Ascending aorta (tissue), 2 donors: ENCODE results near the gene TNPO1. TPM values are rescaled to one million over a fixed set of nuclear protein-coding genes. Genes with fewer than 3 reads are reported as not detected.

Source experiments
- DNase-seq, 2 donors: peaks; one replicate each; pipeline ENCODE4 v3.0.0-alpha.2; 2019; ENCODE audit warnings: low spot score in 2 of 2
- H3K27ac ChIP-seq, 2 donors: fragments of 200-600 bp; sonication (generic); one replicate each; pipeline ENCODE4 v1.5.1; 2016 to 2017; ENCODE audit warnings: mild to moderate bottlenecking in 1 of 2
- H3K27me3 ChIP-seq: fragments of 200-600 bp; sonication (generic); one replicate; pipeline ENCODE4 v1.5.1; 2017
- H3K36me3 ChIP-seq, 2 donors: fragments of 200-600 bp; sonication (generic); one replicate each; pipeline ENCODE4 v1.5.1; 2016
- H3K4me1 ChIP-seq, 2 donors: fragments of 200-600 bp; sonication (generic); one replicate each; pipeline ENCODE4 v1.5.1; 2016 to 2017; ENCODE audit warnings: mild to moderate bottlenecking in 1 of 2
- H3K4me3 ChIP-seq, 2 donors: fragments of 200-600 bp; sonication (generic); one replicate each; pipeline ENCODE4 v1.5.1; 2016 to 2017; ENCODE audit warnings: mild to moderate bottlenecking in 1 of 2
- H3K9me3 ChIP-seq, 2 donors: fragments of 200-600 bp; sonication (generic); one replicate each; pipeline ENCODE4 v1.5.1; 2016
- CTCF ChIP-seq, 3 experiments: fragments of 200-600 bp in 2 of 3; fragments of 450-650 bp in 1 of 3; sonication (generic) in 2 of 3; IDR thresholded peaks; one replicate each; pipeline ENCODE4 v1.5.1; 2016 to 2019; ENCODE audit warnings: antibody characterized with exemption in 3 of 3, mild to moderate bottlenecking in 1 of 3, moderate library complexity in 1 of 3
- intact Hi-C: fragments of 100-400 bp; cut with DNase I; formaldehyde crosslinking; loops from one replicate; pipeline ENCODE4 v1.15.1; 2023
- total RNA-seq: library from RNA; depleted of rRNA; stranded (reverse); fragments of >200 nt; gene quantifications from one replicate; pipeline ENCODE4 v1.1.0, GENCODE V29; 2016

The TNPO1 gene
- total RNA-seq, 1 donor from 2014 or later = 48.5 TPM

- no peak overlapping the region for H3K4me3 ChIP-seq
- peaks cover 39 to 77% of the 10 kb centered on the region in 2 donors for H3K36me3 ChIP-seq
- no peak for DNase-seq
- intact Hi-C loops = no loop called here
- H3K27me3 ChIP-seq = no peaks in the 10 kb centered on the region
- H3K9me3 ChIP-seq = no peaks in the 10 kb centered on the region
- TF ChIP-seq CTCF (IDR thresholded peaks at IDR 0.05) = no peak
- H3K27ac ChIP-seq = no peak overlapping the region
- H3K4me1 ChIP-seq = no peaks in the 10 kb centered on the region
These were observed 55.0 kb downstream of the TNPO1 start for GRCh38 chr5:72871366-72872024.

GRCh38 chr5:72878854-72879253 lies 62.4 kb downstream of the TNPO1 start:
- Histone ChIP-seq H3K27me3 (no peaks in the 10 kb centered on the region), H3K36me3 (peaks cover 43 to 68% of the 10 kb centered on the region in 2 donors), H3K9me3 (no peaks in the 10 kb centered on the region), H3K4me3 (no peak overlapping the region), H3K27ac (no peak overlapping the region), H3K4me1 (no peaks in the 10 kb centered on the region)
- intact Hi-C loops = no loop called here
- no peak for TF ChIP-seq CTCF (IDR thresholded peaks at IDR 0.05)
- no peak for DNase-seq

GRCh38 chr5:72882989-72883388 lies 66.5 kb downstream of the TNPO1 start:
- no peaks in the 10 kb centered on the region for H3K4me1 ChIP-seq
- H3K36me3 ChIP-seq = peaks cover 51 to 70% of the 10 kb centered on the region in 2 donors
- intact Hi-C loops = no loop called here
- DNase-seq = no peak
- no peak for TF ChIP-seq CTCF (IDR thresholded peaks at IDR 0.05)
- no peaks in the 10 kb centered on the region for H3K9me3 ChIP-seq
- no peaks in the 10 kb centered on the region for H3K27me3 ChIP-seq
- no peak overlapping the region for H3K27ac ChIP-seq
- no peak overlapping the region for H3K4me3 ChIP-seq

- no peaks in the 10 kb centered on the region for H3K9me3 ChIP-seq
- intact Hi-C loops = no loop called here
- H3K4me1 ChIP-seq = no peaks in the 10 kb centered on the region
- no peak overlapping the region for H3K27ac ChIP-seq
- H3K27me3 ChIP-seq = no peaks in the 10 kb centered on the region
- H3K36me3 ChIP-seq = peaks cover 59 to 73% of the 10 kb centered on the region in 2 donors
- no peak for TF ChIP-seq CTCF (IDR thresholded peaks at IDR 0.05)
- DNase-seq = no peak
- no peak overlapping the region for H3K4me3 ChIP-seq
These were observed 67.4 kb downstream of the TNPO1 start for GRCh38 chr5:72883850-72884249.

- Histone ChIP-seq H3K36me3 (peaks cover 68 to 77% of the 10 kb centered on the region in 2 donors), H3K4me3 (no peak overlapping the region), H3K4me1 (no peaks in the 10 kb centered on the region), H3K27ac (no peak overlapping the region), H3K9me3 (no peaks in the 10 kb centered on the region), H3K27me3 (no peaks in the 10 kb centered on the region)
- intact Hi-C loops = no loop called here
- no peak for TF ChIP-seq CTCF (IDR thresholded peaks at IDR 0.05)
- no peak for DNase-seq
These were observed 68.4 kb downstream of the TNPO1 start for GRCh38 chr5:72884892-72885291.

- intact Hi-C loops = no loop called here
- peaks cover 69 to 86% of the 10 kb centered on the region in 2 donors for H3K36me3 ChIP-seq
- H3K27me3 ChIP-seq = no peaks in the 10 kb centered on the region
- DNase-seq = no peak
- no peak for TF ChIP-seq CTCF (IDR thresholded peaks at IDR 0.05)
- H3K9me3 ChIP-seq = no peaks in the 10 kb centered on the region
- H3K4me1 ChIP-seq = no peaks in the 10 kb centered on the region
- no peak overlapping the region for H3K4me3 ChIP-seq
- H3K27ac ChIP-seq = no peak overlapping the region
These were observed 69.4 kb downstream of the TNPO1 start for GRCh38 chr5:72885824-72886223.
